Raji (cell line): ENCODE results near the gene USP34.

Source experiments
- POLR2A ChIP-seq: IDR thresholded peaks from 2 replicates; pipeline ENCODE4 v1.6.1; 2011; ENCODE audit warnings: low read depth, low read length, control low read depth; ENCODE audit not compliant: insufficient read depth

The USP34 gene

DNA sequence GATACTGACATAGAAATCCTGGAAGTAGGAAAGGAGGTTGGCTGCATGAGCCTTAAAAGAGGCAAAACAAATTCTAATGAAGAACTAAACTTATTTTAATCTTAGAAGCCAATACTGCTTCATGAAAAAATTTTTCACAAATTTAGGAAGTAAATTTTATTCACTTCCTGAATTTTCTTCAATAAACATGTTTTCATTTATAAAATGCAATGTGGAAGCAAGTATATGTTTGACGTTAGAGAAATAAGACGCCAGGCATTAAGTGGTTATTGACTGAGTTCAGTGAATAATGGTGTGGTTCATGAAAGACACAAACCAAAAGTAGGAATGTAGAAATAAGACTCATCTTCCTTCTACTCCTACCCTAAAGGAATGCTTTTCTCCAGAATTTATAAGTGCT, 136.4 kb downstream of the USP34 start:
- no peak for TF ChIP-seq POLR2A

- no peak for TF ChIP-seq POLR2A
Observed at GRCh38 chr2:61328707-61329251, 142.1 kb downstream of the USP34 start.

DNA sequence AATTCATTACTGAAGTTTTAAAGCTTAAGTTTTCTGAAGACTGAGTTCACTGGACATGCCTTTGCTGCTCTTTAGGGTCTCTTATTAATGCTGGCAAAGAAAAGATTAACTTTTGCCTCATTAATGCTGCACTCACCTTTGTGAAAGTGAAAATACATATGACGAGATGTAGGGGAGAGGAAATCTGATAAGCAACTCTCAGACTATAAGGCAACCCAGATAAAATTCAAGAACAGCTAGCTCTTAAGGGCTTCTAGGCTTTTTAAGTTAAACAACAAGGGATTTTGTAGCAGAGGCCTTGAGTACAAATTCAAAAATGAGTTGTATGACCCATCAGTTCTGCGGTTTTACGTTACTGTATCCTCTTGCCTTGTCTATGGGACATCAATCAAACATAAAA, 143.7 kb downstream of the USP34 start:
- no peak for TF ChIP-seq POLR2A

DNA sequence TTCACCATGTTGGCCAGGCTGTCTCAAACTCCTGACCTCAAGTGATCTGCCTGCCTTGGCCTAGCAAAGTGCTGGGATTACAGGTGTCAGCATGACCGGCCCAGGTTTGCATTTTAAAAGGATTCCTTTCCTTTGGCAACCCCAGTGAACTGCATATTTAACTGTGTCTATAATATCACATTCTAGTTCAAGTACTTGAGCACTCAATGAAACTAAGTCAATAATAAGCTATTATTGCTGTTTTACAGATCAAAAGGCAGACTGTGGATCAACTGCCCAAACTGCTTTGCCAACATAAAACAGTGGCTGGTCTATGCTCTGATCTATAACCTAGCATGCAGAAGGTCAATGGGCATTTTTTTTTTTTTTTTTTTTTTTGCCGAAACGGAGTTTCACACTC, 144.5 kb downstream of the USP34 start:
- no peak for TF ChIP-seq POLR2A

GRCh38 chr2:61320181-61320580, 150.7 kb downstream of the USP34 start:
- TF ChIP-seq POLR2A = no peak

DNA sequence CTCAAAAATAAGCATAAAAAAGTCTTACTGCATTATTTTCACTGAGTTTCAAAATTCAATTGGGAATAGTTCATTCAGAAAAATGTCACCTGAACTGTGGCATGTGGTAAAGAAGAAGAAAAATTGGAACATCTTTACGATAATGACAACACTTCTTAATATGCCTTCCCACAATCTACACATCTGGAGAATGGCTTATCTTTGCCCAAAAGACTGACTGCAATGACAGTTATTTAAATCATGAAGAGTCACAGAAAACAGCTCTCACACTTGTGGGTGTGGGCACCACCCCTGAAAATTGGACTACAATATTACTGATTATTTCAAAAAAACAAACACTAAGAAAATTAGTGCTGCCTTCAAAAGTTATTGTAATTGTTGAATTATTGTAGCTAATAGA, 152.3 kb downstream of the USP34 start:
- no peak for TF ChIP-seq POLR2A

DNA sequence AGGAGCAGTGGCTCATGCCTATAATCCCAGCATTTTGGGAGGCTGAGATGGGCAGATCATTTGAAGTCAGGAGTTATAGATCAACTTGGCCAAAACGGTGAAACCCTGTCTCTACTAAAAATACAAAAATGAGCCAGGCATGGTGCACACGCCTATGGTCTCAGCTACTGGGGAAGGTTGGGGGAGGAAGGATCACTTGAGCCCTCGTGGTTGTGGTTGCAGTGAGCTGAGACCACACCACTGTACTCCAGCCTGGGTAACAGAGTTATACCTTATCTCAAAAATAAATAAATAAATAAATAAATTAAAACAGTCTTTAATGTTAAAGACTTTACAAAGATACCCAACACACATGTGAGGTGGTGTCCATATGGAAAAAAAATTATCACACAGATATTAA, 174.9 kb downstream of the USP34 start:
- TF ChIP-seq POLR2A = no peak

- no peak for TF ChIP-seq POLR2A
Observed at GRCh38 chr2:61291851-61292575, 178.9 kb downstream of the USP34 start.

- no peak for TF ChIP-seq POLR2A
Observed at GRCh38 chr2:61288070-61288841, 182.6 kb downstream of the USP34 start.

DNA sequence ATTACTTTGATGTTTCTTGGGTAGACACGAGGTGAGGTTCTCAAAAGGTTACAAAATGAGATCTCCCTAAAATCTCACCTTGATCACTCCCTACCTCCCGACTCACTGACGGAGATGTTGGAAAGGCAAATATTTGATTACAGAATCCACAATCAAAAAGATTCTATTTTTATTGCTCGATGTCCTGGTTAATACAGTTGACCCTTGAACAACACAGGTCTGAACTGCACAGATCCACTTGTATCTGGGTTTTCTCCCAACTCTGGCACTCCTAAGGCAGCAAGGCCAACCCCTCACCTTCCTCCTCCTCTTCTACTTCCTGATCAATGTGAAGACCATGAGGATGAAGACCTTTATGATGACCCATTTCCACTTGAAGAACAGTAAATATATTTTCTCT, 183.6 kb downstream of the USP34 start:
- TF ChIP-seq POLR2A = no peak

GRCh38 chr2:61283443-61284160, 187.3 kb downstream of the USP34 start:
- no peak for TF ChIP-seq POLR2A

DNA sequence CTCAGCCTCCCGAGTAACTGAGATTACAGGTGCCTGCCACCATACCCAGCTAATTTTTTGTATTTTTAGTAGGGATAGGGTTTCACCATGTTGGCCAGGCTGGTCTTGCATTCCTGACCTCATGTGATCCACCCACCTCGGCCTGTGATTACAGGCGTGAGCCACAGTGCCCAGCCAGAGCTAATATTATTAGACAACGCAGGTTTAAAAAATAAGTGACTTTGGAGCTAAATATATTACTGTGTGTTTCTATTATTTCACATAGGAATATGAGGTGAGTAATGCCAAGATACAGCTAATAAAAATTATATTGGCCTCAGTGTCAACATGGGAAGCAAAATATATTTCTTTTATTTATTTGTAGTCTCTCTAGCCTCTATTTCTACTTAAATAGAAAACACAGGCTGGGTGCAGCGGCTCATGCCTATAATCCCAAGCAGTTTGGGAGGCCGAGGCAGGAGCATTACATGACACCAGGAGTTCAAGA, 188.7 kb downstream of the USP34 start:
- TF ChIP-seq POLR2A = no peak

- TF ChIP-seq POLR2A = no peak
Observed at GRCh38 chr2:61281321-61281720, 189.6 kb downstream of the USP34 start.

GRCh38 chr2:61277756-61278155, 193.1 kb downstream of the USP34 start:
- TF ChIP-seq POLR2A = no peak

- no peak for TF ChIP-seq POLR2A
Observed at GRCh38 chr2:61275575-61276184, 195.2 kb downstream of the USP34 start.
